ENCODE measurements around the gene PRICKLE2. TPM values are rescaled to one million over a fixed set of nuclear protein-coding genes. Genes with fewer than 3 reads are reported as not detected.

PRICKLE2 gene
- polyA plus RNA-seq, 1 donor (not counting 4 experiments of a cell fraction or from before 2014, with no cell fraction given), result 7.8 TPM

DNA sequence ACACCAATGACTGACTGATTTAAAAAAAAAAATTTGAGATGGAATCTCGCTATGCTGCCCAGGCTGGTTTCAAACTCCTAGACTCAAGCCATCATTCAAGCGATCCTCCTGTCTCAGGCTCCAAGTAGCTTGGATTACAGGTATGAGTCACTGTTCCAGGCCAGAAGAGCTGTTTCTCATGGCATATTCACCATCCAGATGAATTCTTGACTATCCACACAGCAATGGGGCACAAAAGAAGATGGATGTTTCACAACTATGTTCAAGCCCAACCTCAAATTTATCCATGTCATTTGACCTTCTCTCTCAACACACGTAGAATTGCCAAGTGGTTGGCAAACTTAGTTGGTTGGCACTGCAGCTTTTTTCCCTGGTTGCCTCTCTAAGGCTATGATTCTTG lies 40.6 kb downstream of the PRICKLE2 start:
- Histone ChIP-seq H3K9me1 (ENCODE audit: control insufficient read depth, extremely low read depth, insufficient read depth, low read length) (no peaks in the 10 kb centered on the region), H3K4me1 (ENCODE audit: control insufficient read depth, extremely low read depth, insufficient read depth, low read length) (peaks cover 52% of the 10 kb centered on the region)

DNA sequence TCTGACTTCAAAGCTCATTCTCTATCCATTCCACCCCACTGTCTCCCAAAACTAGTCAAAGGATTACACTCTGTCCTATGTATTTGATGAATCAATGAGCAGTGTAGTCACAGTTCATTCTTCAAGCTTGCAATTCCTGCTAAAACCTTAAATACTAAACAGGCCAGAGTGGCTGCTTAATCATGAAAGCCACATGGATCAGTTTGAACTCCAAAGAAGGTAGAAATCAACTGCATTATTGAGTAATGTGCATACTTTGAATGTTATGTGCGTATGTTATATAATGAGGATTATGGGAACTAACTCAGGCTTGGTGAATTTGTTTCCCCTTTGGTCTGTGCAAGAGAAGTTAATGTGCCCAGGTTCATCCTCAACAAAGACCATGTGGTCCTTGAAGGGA lies 45.4 kb downstream of the PRICKLE2 start:
- TF ChIP-seq EZH2 (IDR thresholded peaks at IDR 0.05; ENCODE audit: low read length), result no peak
- TF ChIP-seq, protein P1, sequence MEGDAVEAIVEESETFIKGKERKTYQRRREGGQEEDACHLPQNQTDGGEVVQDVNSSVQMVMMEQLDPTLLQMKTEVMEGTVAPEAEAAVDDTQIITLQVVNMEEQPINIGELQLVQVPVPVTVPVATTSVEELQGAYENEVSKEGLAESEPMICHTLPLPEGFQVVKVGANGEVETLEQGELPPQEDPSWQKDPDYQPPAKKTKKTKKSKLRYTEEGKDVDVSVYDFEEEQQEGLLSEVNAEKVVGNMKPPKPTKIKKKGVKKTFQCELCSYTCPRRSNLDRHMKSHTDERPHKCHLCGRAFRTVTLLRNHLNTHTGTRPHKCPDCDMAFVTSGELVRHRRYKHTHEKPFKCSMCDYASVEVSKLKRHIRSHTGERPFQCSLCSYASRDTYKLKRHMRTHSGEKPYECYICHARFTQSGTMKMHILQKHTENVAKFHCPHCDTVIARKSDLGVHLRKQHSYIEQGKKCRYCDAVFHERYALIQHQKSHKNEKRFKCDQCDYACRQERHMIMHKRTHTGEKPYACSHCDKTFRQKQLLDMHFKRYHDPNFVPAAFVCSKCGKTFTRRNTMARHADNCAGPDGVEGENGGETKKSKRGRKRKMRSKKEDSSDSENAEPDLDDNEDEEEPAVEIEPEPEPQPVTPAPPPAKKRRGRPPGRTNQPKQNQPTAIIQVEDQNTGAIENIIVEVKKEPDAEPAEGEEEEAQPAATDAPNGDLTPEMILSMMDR (optimal IDR thresholded peaks at IDR 0.05 in 1 of 3, IDR thresholded peaks at IDR 0.05 in 1 of 3, conservative IDR thresholded peaks at IDR 0.05 in 1 of 3; ENCODE audit: extremely low read depth in 1 of 3, insufficient read depth in 2 of 3, low read length in 3 of 3), result no peak
- DNase-seq (ENCODE audit: low read depth, low spot score) (no peak), FAIRE-seq (no peak)
- Histone ChIP-seq H3K4me2 (ENCODE audit: control insufficient read depth, extremely low read depth, insufficient read depth, low read depth, low read length) (no peak overlapping the region), H3K9ac (ENCODE audit: control insufficient read depth, extremely low read depth, insufficient read depth, low read length) (no peak overlapping the region), H2AFZ (ENCODE audit: control insufficient read depth, low read length) (no peak overlapping the region), H3K9me3 (ENCODE audit: control insufficient read depth, low read depth, low read length) (no peaks in the 10 kb centered on the region), H4K20me1 (ENCODE audit: control insufficient read depth, extremely low read depth, insufficient read depth, low read length) (no peaks in the 10 kb centered on the region), H3K79me2 (ENCODE audit: control insufficient read depth, insufficient read depth, low read length) (no peaks in the 10 kb centered on the region), H3K27ac (ENCODE audit: control insufficient read depth, insufficient read depth, low read length) (no peak overlapping the region), H3K27me3 (ENCODE audit: control insufficient read depth, extremely low read depth, insufficient read depth, low read length) (no peaks in the 10 kb centered on the region), H3K4me1 (ENCODE audit: control insufficient read depth, extremely low read depth, insufficient read depth, low read length) (peaks cover 26% of the 10 kb centered on the region), H3K4me3 (ENCODE audit: control insufficient read depth in 2 of 3, extremely low read depth in 1 of 3, insufficient read depth in 2 of 3, low read depth in 1 of 3, low read length in 3 of 3) (no peak overlapping the region), H3K36me3 (ENCODE audit: control insufficient read depth in 2 of 2, extremely low read depth in 1 of 2, insufficient read depth in 2 of 2, low read length in 2 of 2) (no peaks in the 10 kb centered on the region), H3K9me1 (ENCODE audit: control insufficient read depth, extremely low read depth, insufficient read depth, low read length) (no peaks in the 10 kb centered on the region)
- dilution Hi-C loops (cut with MboI; ENCODE audit: extremely low pct_ligation_motif_present, low sequenced_read_pairs), result no loop called here

More for the DNA sequence above, 40.6 kb downstream of the PRICKLE2 start:
- Histone ChIP-seq H3K9me3 (ENCODE audit: control insufficient read depth, low read depth, low read length) (no peaks in the 10 kb centered on the region), H3K4me2 (ENCODE audit: control insufficient read depth, extremely low read depth, insufficient read depth, low read depth, low read length) (peak overlapping the region; percentile 4), H3K36me3 (ENCODE audit: control insufficient read depth in 2 of 2, extremely low read depth in 1 of 2, insufficient read depth in 2 of 2, low read length in 2 of 2) (no peaks in the 10 kb centered on the region), H3K4me3 (ENCODE audit: control insufficient read depth in 2 of 3, extremely low read depth in 1 of 3, insufficient read depth in 2 of 3, low read depth in 1 of 3, low read length in 3 of 3) (no peak overlapping the region), H3K27me3 (ENCODE audit: control insufficient read depth, extremely low read depth, insufficient read depth, low read length) (no peaks in the 10 kb centered on the region), H3K9ac (ENCODE audit: control insufficient read depth, extremely low read depth, insufficient read depth, low read length) (no peak overlapping the region), H2AFZ (ENCODE audit: control insufficient read depth, low read length) (no peak overlapping the region), H3K27ac (ENCODE audit: control insufficient read depth, insufficient read depth, low read length) (peak overlapping the region; percentile 73), H4K20me1 (ENCODE audit: control insufficient read depth, extremely low read depth, insufficient read depth, low read length) (no peaks in the 10 kb centered on the region), H3K79me2 (ENCODE audit: control insufficient read depth, insufficient read depth, low read length) (no peaks in the 10 kb centered on the region)
- TF ChIP-seq, protein P1 (optimal IDR thresholded peaks at IDR 0.05 in 1 of 3, IDR thresholded peaks at IDR 0.05 in 1 of 3, conservative IDR thresholded peaks at IDR 0.05 in 1 of 3; ENCODE audit: extremely low read depth in 1 of 3, insufficient read depth in 2 of 3, low read length in 3 of 3), result no peak
- TF ChIP-seq EZH2 (IDR thresholded peaks at IDR 0.05; ENCODE audit: low read length), result no peak
- FAIRE-seq, result peak; percentile 84
- dilution Hi-C loops (cut with MboI; ENCODE audit: extremely low pct_ligation_motif_present, low sequenced_read_pairs), result no loop called here
- no peak for DNase-seq (ENCODE audit: low read depth, low spot score)
